ENCODE data around the gene DPEP2. TPM values are rescaled to one million over a fixed set of nuclear protein-coding genes. Genes with fewer than 3 reads are reported as not detected.
A peak's percentile ranks its signal among the peaks of the same experiment; 100 is the strongest.

Gene DPEP2
- total and polyA plus RNA-seq, 2 of the 4 experiments (the other 2 are of a cell fraction), result not detected

DNA sequence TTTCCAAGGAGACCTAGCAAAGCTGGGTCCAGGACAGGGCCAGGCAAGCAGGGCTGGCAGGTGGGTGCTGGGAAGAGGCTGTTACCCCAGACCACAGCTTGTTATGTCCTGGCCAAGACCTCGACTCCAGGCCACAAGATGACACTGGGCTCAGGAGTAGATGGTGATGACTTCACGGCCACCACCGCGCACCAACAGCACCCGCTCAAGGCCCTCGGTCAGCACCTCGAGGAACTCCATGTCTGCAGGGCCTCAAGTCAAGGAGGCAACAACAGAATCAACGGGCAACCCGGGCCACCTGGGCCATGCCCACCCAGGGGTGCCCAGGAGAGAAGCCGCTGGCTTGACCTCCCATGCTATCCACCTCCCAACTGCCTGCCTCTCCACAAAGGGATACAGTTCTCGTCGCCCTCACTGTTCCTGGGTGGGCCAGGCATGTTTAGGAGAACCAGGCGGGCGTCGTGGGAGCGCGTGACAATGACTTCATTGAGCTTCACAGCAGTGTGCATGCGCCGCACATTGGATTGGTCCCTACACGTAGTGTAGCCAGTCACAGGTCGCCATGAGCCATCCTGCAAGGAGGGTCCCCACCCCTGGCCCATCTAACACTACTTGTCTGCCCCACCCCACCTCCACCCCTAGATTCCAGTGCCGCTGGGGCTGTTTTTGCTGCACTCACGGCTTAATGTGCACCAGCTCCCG is 54.4 kb downstream of the DPEP2 start:
- no peak overlapping the region for H2BK15ac ChIP-seq (ENCODE audit: low read depth, low read length)
- peaks cover 62% of the 10 kb centered on the region for H4K20me1 ChIP-seq (ENCODE audit: insufficient read depth, low read length)
- H2BK120ac ChIP-seq (ENCODE audit: low read depth, low read length), result no peak overlapping the region
- H3K4me3 ChIP-seq (ENCODE audit: insufficient read depth, low read depth, low read length), result no peak overlapping the region
- H3K36me3 ChIP-seq (ENCODE audit: control insufficient read depth, insufficient read depth, low read length), result peaks cover 93% of the 10 kb centered on the region
- intact Hi-C loops (cut with micrococcal nuclease), result no loop called here
- H3K4ac ChIP-seq (ENCODE audit: low read depth, low read length), result no peak overlapping the region
- H3K9me1 ChIP-seq (ENCODE audit: insufficient read depth, low read length), result no peaks in the 10 kb centered on the region; the same call in 1 of the 2 replicates
- H2AK9ac ChIP-seq (replicated peaks; ENCODE audit: low read depth, low read length, poor library complexity), result no peak overlapping the region
- H2BK20ac ChIP-seq (ENCODE audit: low read depth, low read length), result no peak overlapping the region
- H3K9me3 ChIP-seq (ENCODE audit: control insufficient read depth, insufficient read depth, low read length), result no peaks in the 10 kb centered on the region
- H2AFZ ChIP-seq (replicated peaks; ENCODE audit: low read length, poor library complexity), result no peak overlapping the region
- H3K9ac ChIP-seq (ENCODE audit: low read depth, low read length), result no peak overlapping the region
- no peak overlapping the region for H4K5ac ChIP-seq (ENCODE audit: low read depth, low read length)
- H4K91ac ChIP-seq (ENCODE audit: insufficient read depth, low read depth, low read length), result no peak overlapping the region
- H3K4me1 ChIP-seq (ENCODE audit: control insufficient read depth, insufficient read depth, low read length), result no peaks in the 10 kb centered on the region
- no peak overlapping the region for H3K18ac ChIP-seq (ENCODE audit: low read depth, low read length)
- peaks cover 20 to 82% of the 10 kb centered on the region in 2 experiments for H3K79me1 ChIP-seq (ENCODE audit: low read depth in 1 of 2, low read length in 2 of 2)
- TSS peak; percentile 52 for BruUV-seq (replicated peaks)
- dilution Hi-C loops (cut with HindIII; ENCODE audit: low sequenced_read_pairs, unreplicated experiment), result no loop called here
- H3K27ac ChIP-seq (ENCODE audit: insufficient read depth, low read length), result no peak overlapping the region
- ATAC-seq (ENCODE audit: low read depth) (no peak), DNase-seq (no peak)
- H3K4me2 ChIP-seq (ENCODE audit: low read depth, low read length), result no peak overlapping the region
- no peak overlapping the region for H2AK5ac ChIP-seq (ENCODE audit: low read depth, low read length)
- TF ChIP-seq RAD21 (IDR thresholded peaks at IDR 0.05; ENCODE audit: low read length), result no peak
- TF ChIP-seq RFX5 (IDR thresholded peaks at IDR 0.05; ENCODE audit: low read depth, low read length), result no peak
- no peak for TF ChIP-seq BHLHE40 (IDR thresholded peaks at IDR 0.05; ENCODE audit: low read depth, low read length)
- TF ChIP-seq MAFK (IDR thresholded peaks at IDR 0.05; ENCODE audit: low read depth, low read length), result no peak
- no peak for TF ChIP-seq CHD1 (IDR thresholded peaks at IDR 0.05; ENCODE audit: low read depth, low read length)
- no peak for TF ChIP-seq POLR2A (IDR thresholded peaks at IDR 0.05; ENCODE audit: low read depth, low read length)
- H3K14ac ChIP-seq (replicated peaks; ENCODE audit: low read depth, low read length), result no peak overlapping the region
- H3K56ac ChIP-seq (ENCODE audit: extremely low read depth, insufficient read depth, low read length), result no peak overlapping the region
- H4K8ac ChIP-seq (ENCODE audit: low read depth in 2 of 2, low read length in 2 of 2), result no peak overlapping the region
- no peak overlapping the region for H3K23ac ChIP-seq (ENCODE audit: low read depth, low read length)
- H3K27me3 ChIP-seq (ENCODE audit: control insufficient read depth, insufficient read depth, low read length), result no peaks in the 10 kb centered on the region
- ChIA-PET POLR2A (ENCODE audit: unreplicated experiment) (no interaction called here), CTCF (no interaction called here)
- 97% methylated on average over 16 of the region's 24 CpGs; no CpG with 5 or more reads in 1 of the 2 experiments for WGBS, 2 experiments (ENCODE audit: extremely low coverage in 2 of 2, insufficient read length in 1 of 2)
- in situ Hi-C loops (cut with MboI; ENCODE audit: low sequenced_read_pairs), result loop anchor here (25.0 kb wide), 1 partner anchor 408 kb away; the partner anchor contains the start of gene RIPOR1
- no peak overlapping the region for H2BK5ac ChIP-seq (ENCODE audit: low read depth, low read length, poor library complexity, severe bottlenecking)

Data from IMR-90 (cell line).